CD14-positive monocyte (primary cell): ENCODE measurements around the gene POU2F1. TPM values are rescaled to one million over a fixed set of nuclear protein-coding genes. Genes with fewer than 3 reads are reported as not detected.

Experiments
- DNase-seq, 3 donors: peaks; one replicate each; pipeline ENCODE4 v3.0.0-alpha.2; 2011 to 2022
- H2AFZ ChIP-seq: 2 replicates; pipeline ENCODE4 v1.6.0; 2012; ENCODE audit warnings: mild to moderate bottlenecking, low read depth, low read length, inconsistent platforms; ENCODE audit not compliant: insufficient read depth, poor library complexity, severe bottlenecking
- H3K27ac ChIP-seq, 2 donors: 1 replicate in 1 of 2; 2 replicates in 1 of 2; pipeline ENCODE4 v1.5.1; 2012 to 2013; ENCODE audit warnings: low read length in 2 of 2, control low read depth in 1 of 2, inconsistent platforms in 1 of 2, low read depth in 1 of 2, mild to moderate bottlenecking in 1 of 2
- H3K27me3 ChIP-seq, 2 donors: one replicate each; pipeline versions ENCODE4 v1.6.0 to v1.6.1; 2011 to 2013; ENCODE audit warnings: low read length in 2 of 2; ENCODE audit not compliant: control insufficient read depth in 2 of 2, insufficient read depth in 2 of 2
- H3K36me3 ChIP-seq, 2 donors: replicated peaks in 1 of 2; 1 replicate in 1 of 2; 2 replicates in 1 of 2; pipeline versions ENCODE4 v1.5.1 to v1.6.1; 2012 to 2013; ENCODE audit warnings: low read length in 2 of 2, control low read depth in 1 of 2, inconsistent platforms in 1 of 2, mild to moderate bottlenecking in 1 of 2; ENCODE audit not compliant: insufficient read depth in 2 of 2, control insufficient read depth in 1 of 2
- H3K4me1 ChIP-seq, 2 donors: 1 replicate in 1 of 2; 2 replicates in 1 of 2; pipeline versions ENCODE4 v1.5.1 to v1.6.1; 2012 to 2013; ENCODE audit warnings: low read length in 2 of 2, control low read depth in 1 of 2, inconsistent platforms in 1 of 2, mild to moderate bottlenecking in 1 of 2, moderate library complexity in 1 of 2; ENCODE audit not compliant: insufficient read depth in 2 of 2, control insufficient read depth in 1 of 2
- H3K4me2 ChIP-seq: replicated peaks from 2 replicates; pipeline ENCODE3; 2012; ENCODE audit warnings: low read length, moderate library complexity, mild to moderate bottlenecking; ENCODE audit not compliant: poor library complexity, severe bottlenecking; ENCODE audit errors: extremely low read depth
- H3K4me3 ChIP-seq, 3 experiments: fragments of 200-600 bp in 1 of 3; sonication (generic) in 1 of 3; replicated peaks in 1 of 3; 1 replicate in 2 of 3; 2 replicates in 1 of 3; pipeline ENCODE4 v1.5.1; 2011 to 2013; ENCODE audit warnings: low read length in 3 of 3, mild to moderate bottlenecking in 3 of 3, control low read depth in 2 of 3, low read depth in 2 of 3, inconsistent platforms in 1 of 3, moderate library complexity in 1 of 3
- H3K79me2 ChIP-seq: 2 replicates; pipeline ENCODE4 v1.6.0; 2012; ENCODE audit warnings: mild to moderate bottlenecking, control low read depth, inconsistent platforms, low read length, moderate library complexity; ENCODE audit not compliant: insufficient read depth
- H3K9ac ChIP-seq: 2 replicates; pipeline ENCODE4 v1.6.0; 2017; ENCODE audit warnings: low read length, mild to moderate bottlenecking; ENCODE audit not compliant: insufficient read depth, poor library complexity, severe bottlenecking
- H3K9me3 ChIP-seq, 2 donors: replicated peaks in 1 of 2; 1 replicate in 1 of 2; 2 replicates in 1 of 2; pipeline versions ENCODE4 v1.5.1 to v1.6.1; 2012 to 2013; ENCODE audit warnings: low read length in 2 of 2, control low read depth in 1 of 2; ENCODE audit not compliant: control insufficient read depth in 1 of 2, insufficient read depth in 1 of 2
- H4K20me1 ChIP-seq: 2 replicates; pipeline ENCODE4 v1.6.0; 2012; ENCODE audit warnings: mild to moderate bottlenecking, low read length, control low read depth, moderate library complexity; ENCODE audit not compliant: insufficient read depth
- H3K27ac Mint-ChIP-seq, 7 donors: one replicate each; pipeline ENCODE4 v1.8.0; 2020; ENCODE audit warnings: mild to moderate bottlenecking in 7 of 7, mixed read lengths in 7 of 7, moderate library complexity in 6 of 7, inconsistent platforms in 2 of 7
- H3K27me3 Mint-ChIP-seq, 3 donors: one replicate each; pipeline ENCODE4 v1.8.0; 2021 to 2022; ENCODE audit warnings: low read depth in 3 of 3, mild to moderate bottlenecking in 3 of 3, mixed read lengths in 3 of 3, moderate library complexity in 3 of 3, inconsistent platforms in 1 of 3
- H3K36me3 Mint-ChIP-seq, 2 donors: one replicate each; pipeline ENCODE4 v1.8.0; 2020; ENCODE audit warnings: mixed read lengths in 2 of 2, inconsistent platforms in 1 of 2, mild to moderate bottlenecking in 1 of 2
- H3K4me1 Mint-ChIP-seq: one replicate; pipeline ENCODE4 v1.8.0; 2020; ENCODE audit warnings: mild to moderate bottlenecking, mixed read lengths
- H3K4me3 Mint-ChIP-seq, 2 donors: one replicate each; pipeline ENCODE4 v1.8.0; 2020; ENCODE audit warnings: mild to moderate bottlenecking in 2 of 2, mixed read lengths in 2 of 2, moderate library complexity in 1 of 2
- H3K9me3 Mint-ChIP-seq, 7 donors: one replicate each; pipeline ENCODE4 v1.8.0; 2020 to 2022; ENCODE audit warnings: mixed read lengths in 7 of 7, mild to moderate bottlenecking in 6 of 7, moderate library complexity in 6 of 7, inconsistent platforms in 2 of 7
- CTCF ChIP-seq: fragments of 200-600 bp; IDR thresholded peaks from one replicate; pipeline ENCODE4 v1.8.0; 2022; ENCODE audit warnings: antibody characterized with exemption, mild to moderate bottlenecking
- WGBS: methylation state at CpG from one replicate; pipeline ENCODE4 v1.1.5; 2013; ENCODE audit warnings: missing lambda C conversion rate; ENCODE audit not compliant: insufficient coverage; 5-methylcytosine and 5-hydroxymethylcytosine counted together
- intact Hi-C, 2 donors: fragments of 100-400 bp; cut with micrococcal nuclease; formaldehyde crosslinking; loops; one replicate each; pipeline versions ENCODE4 v1.15.0 to v1.15.1; 2023
- polyA plus RNA-seq, 3 donors: library from polyadenylated mRNA; depleted of rRNA in 1 of 3; unstranded in 2 of 3; stranded (reverse) in 1 of 3; fragments of 300-500 nt in 2 of 3; fragments of >200 nt in 1 of 3; fragmentation: Illumina TruSeq in 2 of 3; gene quantifications; 1 replicate in 2 of 3; 2 replicates in 1 of 3; pipeline ENCODE4 v1.2.3, GENCODE V29; 2012 to 2021

POU2F1 gene
- polyA plus RNA-seq, 3 donors, result 2.3 to 4.2 (median 3.9) TPM

DNA sequence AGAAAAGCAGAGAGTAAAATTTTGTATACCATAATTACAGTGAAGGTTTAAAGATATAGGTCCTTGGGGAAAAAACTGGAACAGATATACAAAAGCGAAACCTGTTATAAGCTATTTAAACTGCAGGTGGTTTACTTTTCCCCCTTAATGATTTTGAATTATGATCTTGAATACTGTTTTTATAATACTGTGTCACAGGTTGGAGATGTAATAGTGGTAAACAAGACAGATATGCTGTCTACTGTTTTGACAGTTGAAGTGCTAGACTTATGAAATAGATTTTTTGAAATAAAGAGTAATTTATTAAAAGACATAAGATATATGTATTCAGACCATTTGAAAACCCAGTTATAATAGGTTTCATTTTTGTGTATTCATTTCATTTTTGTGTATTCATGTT, 168.3 kb downstream of the POU2F1 start:
- Mint-ChIP-seq H3K4me1 (peaks cover 3% of the 10 kb centered on the region), H3K4me3 (no peak overlapping the region), H3K27ac (no peak overlapping the region), H3K9me3 (peaks cover 0 to 2% (median 0%) of the 10 kb centered on the region in 7 donors), H3K36me3 (peaks cover 45 to 48% of the 10 kb centered on the region in 2 donors), H3K27me3 (no peaks in the 10 kb centered on the region)
- WGBS, result no CpG with 5 or more reads among the region's 1 CpG
- H3K27me3 ChIP-seq, result no peaks in the 10 kb centered on the region
- H3K27ac ChIP-seq, result no peak overlapping the region
- no peak for TF ChIP-seq CTCF
- intact Hi-C loops, result no loop called here
- H3K36me3 ChIP-seq, result peaks cover 36 to 60% of the 10 kb centered on the region in 2 donors
- no peaks in the 10 kb centered on the region for H3K79me2 ChIP-seq
- no peak overlapping the region for H3K4me2 ChIP-seq
- no peak for DNase-seq
- H2AFZ ChIP-seq, result no peak overlapping the region
- H3K9me3 ChIP-seq, result no peaks in the 10 kb centered on the region
- H3K9ac ChIP-seq, result no peak overlapping the region
- H3K4me3 ChIP-seq, result no peak overlapping the region
- H4K20me1 ChIP-seq, result no peaks in the 10 kb centered on the region
- no peaks in the 10 kb centered on the region for H3K4me1 ChIP-seq

GRCh38 chr1:167392200-167392696, 171.6 kb downstream of the POU2F1 start:
- intact Hi-C loops, result loop anchor here in 1 of 2 donors (10.0 kb wide), 1 partner anchor 143 kb away; no protein-coding TSS in a partner anchor
- H3K36me3 ChIP-seq, result peaks cover 20 to 46% of the 10 kb centered on the region in 2 donors
- H3K4me3 ChIP-seq, result no peak overlapping the region
- no peak overlapping the region for H3K4me2 ChIP-seq
- no peaks in the 10 kb centered on the region for H3K79me2 ChIP-seq
- H3K4me3 Mint-ChIP-seq, result no peak overlapping the region
- no peak for DNase-seq
- H3K4me1 ChIP-seq, result no peaks in the 10 kb centered on the region
- no peaks in the 10 kb centered on the region for H3K9me3 ChIP-seq
- H2AFZ ChIP-seq, result no peak overlapping the region
- no peak overlapping the region for H3K9ac ChIP-seq
- no peaks in the 10 kb centered on the region for H3K27me3 ChIP-seq
- no peak overlapping the region for H3K27ac ChIP-seq
- peak overlapping the region in 1 of 7 donors; percentile 77 for H3K27ac Mint-ChIP-seq
- no peak for TF ChIP-seq CTCF
- no peaks in the 10 kb centered on the region for H3K27me3 Mint-ChIP-seq
- H4K20me1 ChIP-seq, result no peaks in the 10 kb centered on the region
- 100% methylated on average over 4 of the region's 7 CpGs for WGBS
- peaks cover 3% of the 10 kb centered on the region for H3K4me1 Mint-ChIP-seq
- peaks cover 0 to 2% (median 0%) of the 10 kb centered on the region in 7 donors for H3K9me3 Mint-ChIP-seq
- H3K36me3 Mint-ChIP-seq, result peaks cover 32 to 33% of the 10 kb centered on the region in 2 donors
